Daoy (cell line): ENCODE measurements around the gene ZSCAN1. TPM values are rescaled to one million over a fixed set of nuclear protein-coding genes. Genes with fewer than 3 reads are reported as not detected.

Experiments
- DNase-seq: peaks from one replicate; pipeline ENCODE4 v3.0.0-alpha.2; 2015; ENCODE audit warnings: low read depth
- total RNA-seq: library from RNA; depleted of rRNA; stranded (reverse); fragments of >200 nt; shearing (Covaris generic); gene quantifications from 2 replicates; pipeline ENCODE4 v1.2.3, GENCODE V29; 2014; rRNA removed

The ZSCAN1 gene
- total RNA-seq, 1 experiment from 2014 or later: not detected

- DNase-seq: no peak
These were observed 46.0 kb downstream of the ZSCAN1 start for GRCh38 chr19:58079792-58080191.

GRCh38 chr19:58083021-58083420 lies 49.2 kb downstream of the ZSCAN1 start:
- no peak for DNase-seq

GRCh38 chr19:58084596-58085347 lies 50.9 kb downstream of the ZSCAN1 start:
- DNase-seq: no peak

- DNase-seq: no peak
These were observed 51.6 kb downstream of the ZSCAN1 start for GRCh38 chr19:58085348-58085875.

GRCh38 chr19:58086825-58087710 lies 53.2 kb downstream of the ZSCAN1 start:
- DNase-seq: no peak

- no peak for DNase-seq
These were observed 54.8 kb downstream of the ZSCAN1 start for GRCh38 chr19:58088521-58089052.

GRCh38 chr19:58089846-58090245 lies 56.0 kb downstream of the ZSCAN1 start:
- no peak for DNase-seq

GRCh38 chr19:58091251-58091995 lies 57.6 kb downstream of the ZSCAN1 start:
- no peak for DNase-seq

GRCh38 chr19:58093071-58093470 lies 59.2 kb downstream of the ZSCAN1 start:
- no peak for DNase-seq

GRCh38 chr19:58095328-58095727 lies 61.5 kb downstream of the ZSCAN1 start:
- DNase-seq: no peak

- no peak for DNase-seq
These were observed 63.1 kb downstream of the ZSCAN1 start for GRCh38 chr19:58096884-58097283.

GRCh38 chr19:58097349-58097748 lies 63.5 kb downstream of the ZSCAN1 start:
- no peak for DNase-seq

GRCh38 chr19:58097781-58098681 lies 64.2 kb downstream of the ZSCAN1 start, which contains the start of gene ZSCAN18:
Gene ZSCAN18, minus strand, starts transcription at chr19:58098231. Its CDS starts 7,964 bp downstream, at chr19:58090267.
- DNase-seq: peak; percentile 86

GRCh38 chr19:58098682-58098998 lies 64.8 kb downstream of the ZSCAN1 start:
- DNase-seq: no peak

Other genes starting within 250 kb of the ZSCAN1 start
- gene ZNF552, start 219.1 kb upstream of the ZSCAN1 start, total RNA-seq: 4.4 and 4.5 TPM in 2 replicates
- gene ZNF587B, start 203.7 kb upstream of the ZSCAN1 start, total RNA-seq: 14.9 and 16.9 TPM in 2 replicates
- 11.2 and 20.4 TPM in 2 replicates for gene ZNF587, start 184.2 kb upstream of the ZSCAN1 start, total RNA-seq
- gene ZNF814, start 145.0 kb upstream of the ZSCAN1 start, total RNA-seq: 3.5 and 5.4 TPM in 2 replicates
- gene ZNF417, start 117.4 kb upstream of the ZSCAN1 start, total RNA-seq: 5.9 and 7.4 TPM in 2 replicates
- gene ZNF418, start 98.6 kb upstream of the ZSCAN1 start, total RNA-seq: 2.5 and 6.2 TPM in 2 replicates
- 2.9 and 4.4 TPM in 2 replicates for gene ZNF256, start 86.3 kb upstream of the ZSCAN1 start, total RNA-seq
- gene C19orf18, start 59.5 kb upstream of the ZSCAN1 start, total RNA-seq: 0.11 TPM in 1 of 2 replicates, not detected in the other
- 13.5 and 15.7 TPM in 2 replicates for gene ZNF606, start 31.2 kb upstream of the ZSCAN1 start, total RNA-seq
- gene ZNF135, start 25.3 kb downstream of the ZSCAN1 start, total RNA-seq: 0.40 and 0.86 TPM in 2 replicates
- 7.7 and 8.0 TPM in 2 replicates for gene ZSCAN18, start 64.2 kb downstream of the ZSCAN1 start, total RNA-seq
- 1.3 and 1.8 TPM in 2 replicates for gene ZNF329, start 116.8 kb downstream of the ZSCAN1 start, total RNA-seq
- 23.9 and 30.7 TPM in 2 replicates for gene ZNF274, start 149.0 kb downstream of the ZSCAN1 start, total RNA-seq
- gene ZNF544, start 194.9 kb downstream of the ZSCAN1 start, total RNA-seq: 71.7 and 90.7 TPM in 2 replicates
- 3.1 and 3.5 TPM in 2 replicates for gene ZNF8, start 244.9 kb downstream of the ZSCAN1 start, total RNA-seq